ENCODE measurements around the gene MFGE8.
"Not testable (repeated sequence)": the region's sequence is repeated elsewhere in the genome, so short reads cannot be mapped to it uniquely, and the experiment has no call there.

MFGE8 gene

GRCh38 chr15:88913017-88913849, at the start of gene MFGE8:
Gene MFGE8, minus strand, starts transcription at chr15:88913379. Its CDS starts 60 bp downstream, at chr15:88913319.
- peak in 44 of 51 donors; percentile 5 to 80 (median 60) for DNase-seq

- DNase-seq: no peak
Observed at GRCh38 chr15:88959445-88959844, 46.3 kb upstream of the MFGE8 start.

- no peak for DNase-seq
Observed at GRCh38 chr15:88956906-88957305, 43.7 kb upstream of the MFGE8 start.

GRCh38 chr15:88956263-88956662, 43.1 kb upstream of the MFGE8 start:
- no peak for DNase-seq

- peak in 39 of 51 donors; percentile 6 to 98 (median 65) for DNase-seq
Observed at GRCh38 chr15:88954431-88955277, 41.5 kb upstream of the MFGE8 start.

GRCh38 chr15:88950600-88951160, 37.5 kb upstream of the MFGE8 start:
- peak in 12 of 51 donors; percentile 3 to 39 (median 24) for DNase-seq

GRCh38 chr15:88949734-88950400, 36.7 kb upstream of the MFGE8 start:
- DNase-seq: no peak

- no peak for DNase-seq
Observed at GRCh38 chr15:88940110-88940675, 27.0 kb upstream of the MFGE8 start.

GRCh38 chr15:88939486-88939806, 26.3 kb upstream of the MFGE8 start:
- no peak for DNase-seq

- no peak for DNase-seq
Observed at GRCh38 chr15:88938802-88939485, 25.8 kb upstream of the MFGE8 start.

GRCh38 chr15:88934449-88934848, 21.3 kb upstream of the MFGE8 start:
- DNase-seq: not testable (repeated sequence)

GRCh38 chr15:88932875-88933330, 19.7 kb upstream of the MFGE8 start:
- no peak for DNase-seq

- DNase-seq: peak in 28 of 51 donors; percentile 9 to 80 (median 46)
Observed at GRCh38 chr15:88932271-88932874, 19.2 kb upstream of the MFGE8 start.

- DNase-seq: no peak
Observed at GRCh38 chr15:88930579-88930978, 17.4 kb upstream of the MFGE8 start.

- DNase-seq: not testable (repeated sequence)
Observed at GRCh38 chr15:88929358-88930098, 16.3 kb upstream of the MFGE8 start.

GRCh38 chr15:88928192-88928591, 15.0 kb upstream of the MFGE8 start:
- DNase-seq: not testable (repeated sequence)

GRCh38 chr15:88925648-88926047, 12.5 kb upstream of the MFGE8 start:
- DNase-seq: not testable (repeated sequence)

- not testable (repeated sequence) for DNase-seq
Observed at GRCh38 chr15:88920892-88921435, 7.8 kb upstream of the MFGE8 start.
